ENCODE measurements around the gene DNAAF5. TPM values are rescaled to one million over a fixed set of nuclear protein-coding genes. Genes with fewer than 3 reads are reported as not detected.
"Not testable (repeated sequence)": the region's sequence is repeated elsewhere in the genome, so short reads cannot be mapped to it uniquely, and the experiment has no call there.

DNAAF5 gene
- total RNA-seq, 1 experiment from 2014 or later = 122 TPM

DNA sequence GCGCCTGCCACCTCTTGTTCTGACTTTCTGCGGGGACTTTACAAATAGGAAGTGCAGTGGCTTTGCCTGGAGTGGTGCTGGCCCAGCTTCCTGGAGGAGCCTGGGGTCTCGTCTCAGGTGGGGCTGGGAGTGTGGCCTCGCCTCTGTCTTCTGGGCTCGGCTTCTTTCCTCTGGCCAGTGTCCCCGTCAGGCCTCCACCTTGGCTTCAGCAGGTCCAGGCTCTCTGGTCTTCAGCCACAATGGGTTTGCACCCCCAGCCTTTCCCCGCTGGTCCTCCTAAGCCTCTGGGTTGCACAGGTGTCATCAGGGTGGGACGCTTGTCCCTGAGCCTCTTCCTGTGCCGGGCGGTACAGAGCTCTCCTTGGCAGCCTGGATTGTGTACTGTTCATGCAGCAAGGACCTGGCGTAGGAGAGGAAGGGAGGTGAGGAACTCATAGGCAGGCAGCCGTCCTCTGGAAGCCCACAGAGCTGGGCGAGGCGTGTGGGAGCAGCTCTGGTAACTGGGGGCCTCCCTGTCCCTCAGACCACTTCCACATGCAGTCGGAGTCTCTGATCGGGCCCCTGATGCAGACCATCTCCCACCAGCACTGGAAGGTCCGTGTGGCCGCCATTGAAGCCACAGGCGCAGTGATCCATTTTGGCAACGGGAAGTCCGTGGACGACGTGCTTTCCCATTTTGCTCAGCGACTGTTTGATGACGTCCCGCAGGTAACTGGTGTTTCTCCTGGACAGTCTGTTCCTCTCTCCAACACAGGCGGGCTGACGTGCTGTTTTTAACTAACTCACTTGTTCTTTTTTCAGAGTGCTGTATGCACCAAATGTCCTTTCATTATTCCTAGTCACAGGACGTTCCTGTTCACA lies 2.9 kb downstream of the DNAAF5 start:
- no peak for DNase-seq (ENCODE audit: low spot score)

DNA sequence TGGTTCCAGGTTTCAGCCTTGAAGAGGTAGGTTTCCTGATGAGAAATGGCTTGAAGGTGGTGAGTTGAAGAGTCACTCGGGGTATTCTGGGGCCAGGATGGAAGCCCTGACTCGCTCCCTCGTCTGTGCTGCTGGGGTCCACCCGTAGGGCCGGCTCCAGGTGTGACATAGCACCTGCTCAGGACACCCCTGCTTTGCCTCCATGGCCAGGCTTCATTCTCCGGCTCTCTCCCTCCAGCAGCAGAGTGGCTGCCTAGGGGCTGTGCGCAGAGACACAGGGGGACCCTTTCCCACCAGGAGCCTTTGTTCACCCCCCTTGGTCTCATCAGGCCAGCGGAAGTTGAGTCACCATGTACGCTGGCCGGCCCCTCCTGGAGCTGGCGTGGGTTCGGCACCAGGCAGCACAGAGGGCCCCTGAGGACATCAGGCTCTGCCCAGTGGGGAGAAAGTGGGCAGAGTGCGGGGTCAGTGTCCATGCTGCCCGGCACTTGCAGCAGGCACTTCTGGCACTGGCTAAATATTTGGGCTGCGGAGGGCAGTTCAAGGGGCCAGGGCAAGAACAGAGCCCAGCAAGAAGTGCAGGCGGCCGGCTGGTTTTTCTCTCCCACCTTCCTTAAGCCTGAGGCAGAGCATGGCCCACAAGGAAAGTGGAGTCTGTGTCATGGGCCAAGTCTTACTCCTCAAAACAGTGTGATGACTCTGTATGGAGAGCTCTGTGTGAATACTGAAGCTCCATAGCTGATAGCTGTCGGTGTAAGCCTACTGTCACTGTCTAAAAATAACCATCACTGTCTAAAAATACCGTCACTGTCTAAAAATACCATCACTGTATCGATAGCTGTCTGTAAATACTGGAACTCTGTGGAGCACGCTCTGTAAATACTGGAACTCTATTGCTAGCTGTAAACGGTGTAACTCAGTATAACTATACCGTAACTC lies 4.3 kb downstream of the DNAAF5 start:
- DNase-seq (ENCODE audit: low spot score) = no peak

DNA sequence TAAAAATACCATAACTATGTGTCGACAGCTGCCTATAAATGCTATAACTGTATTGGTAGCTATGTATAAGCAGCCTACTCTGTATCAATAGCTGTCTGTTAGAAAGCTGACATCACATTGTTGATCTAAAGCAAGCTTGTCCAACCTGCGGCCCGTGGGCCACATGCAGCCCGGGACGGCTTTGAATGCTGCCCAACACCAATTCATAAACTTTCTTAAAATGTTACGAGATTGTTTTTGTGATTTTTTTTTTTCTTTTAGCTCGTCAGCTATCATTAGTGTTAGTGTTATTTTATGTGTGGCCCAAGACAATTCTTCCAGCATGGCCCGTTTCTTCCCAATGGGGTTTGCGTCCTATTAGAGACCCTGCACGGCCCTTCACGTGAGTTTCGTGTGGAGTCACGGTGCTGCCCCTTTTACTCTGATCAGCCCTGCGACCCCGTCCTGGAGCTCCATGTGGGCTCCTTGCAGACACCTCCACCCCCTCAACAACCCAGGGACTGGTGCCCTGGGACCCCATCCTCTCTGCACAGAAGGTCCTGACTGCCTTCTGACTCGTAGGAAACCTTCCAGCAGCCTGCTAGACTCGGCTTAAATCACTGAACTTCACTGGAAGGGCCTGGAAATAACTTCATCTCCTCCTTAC lies 5.1 kb downstream of the DNAAF5 start:
- no peak for DNase-seq (ENCODE audit: low spot score)

DNA sequence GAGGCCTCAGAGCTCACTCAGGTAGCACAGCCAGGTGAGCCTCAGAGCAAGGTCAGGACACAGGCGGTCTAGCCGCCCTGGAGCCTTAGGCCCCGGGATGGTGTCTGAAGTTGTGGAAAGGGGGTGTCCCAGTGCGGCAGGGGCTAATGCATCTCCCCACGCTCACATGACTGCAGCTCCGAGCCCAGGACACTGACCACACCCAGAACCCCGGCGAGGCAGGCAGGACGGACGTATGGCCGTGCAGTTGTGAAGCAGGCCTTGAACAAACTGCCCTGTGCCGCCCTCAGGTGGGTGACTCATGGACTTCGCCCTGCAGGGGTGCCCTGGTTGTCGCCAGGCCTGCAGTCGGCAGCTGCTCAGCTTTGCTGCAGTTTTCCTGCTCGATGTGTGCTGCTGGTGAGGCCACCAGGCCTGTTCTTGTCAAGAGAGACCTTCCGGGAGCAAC lies 5.6 kb downstream of the DNAAF5 start:
- DNase-seq (ENCODE audit: low spot score) = peak; percentile 89

DNA sequence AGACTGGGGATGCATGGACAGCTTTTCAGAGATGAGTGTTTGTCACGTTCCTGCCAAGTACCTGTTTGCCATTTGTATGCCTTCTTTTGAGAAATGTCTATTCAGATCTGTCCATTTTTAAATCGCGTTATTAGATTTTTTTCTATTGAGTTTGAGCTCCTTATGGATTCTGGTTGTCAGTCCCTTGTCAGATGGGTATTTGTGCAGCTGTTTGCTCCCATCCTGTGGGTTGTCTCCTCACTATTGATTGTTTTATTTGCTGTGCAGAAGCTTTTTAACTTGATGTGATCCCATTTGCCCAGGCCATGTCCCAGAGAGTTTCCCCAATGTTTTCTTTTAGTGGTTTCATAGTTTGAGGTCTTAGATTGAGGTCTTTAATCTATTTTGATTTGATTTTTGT lies 6.1 kb downstream of the DNAAF5 start:
- DNase-seq (ENCODE audit: low spot score) = no peak

DNA sequence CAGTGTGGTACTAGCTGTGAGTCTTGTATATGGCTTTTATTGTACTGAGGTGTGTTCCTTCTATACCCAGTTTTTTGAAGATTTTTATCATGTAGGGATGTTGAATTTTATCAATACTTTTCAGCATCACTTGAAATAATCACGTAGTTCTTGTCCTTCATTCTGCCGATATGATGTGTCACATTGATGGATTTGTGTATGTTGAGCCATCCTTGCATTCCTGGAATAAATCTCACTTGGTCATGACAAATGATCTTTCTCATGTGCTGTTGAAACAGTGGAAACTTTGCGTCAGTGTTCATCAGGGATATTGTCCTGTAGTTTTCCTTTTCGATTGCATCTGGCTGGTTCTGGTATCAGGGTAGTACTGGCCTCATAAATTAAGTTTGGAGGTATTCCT lies 7.7 kb downstream of the DNAAF5 start:
- DNase-seq (ENCODE audit: low spot score) = no peak

DNA sequence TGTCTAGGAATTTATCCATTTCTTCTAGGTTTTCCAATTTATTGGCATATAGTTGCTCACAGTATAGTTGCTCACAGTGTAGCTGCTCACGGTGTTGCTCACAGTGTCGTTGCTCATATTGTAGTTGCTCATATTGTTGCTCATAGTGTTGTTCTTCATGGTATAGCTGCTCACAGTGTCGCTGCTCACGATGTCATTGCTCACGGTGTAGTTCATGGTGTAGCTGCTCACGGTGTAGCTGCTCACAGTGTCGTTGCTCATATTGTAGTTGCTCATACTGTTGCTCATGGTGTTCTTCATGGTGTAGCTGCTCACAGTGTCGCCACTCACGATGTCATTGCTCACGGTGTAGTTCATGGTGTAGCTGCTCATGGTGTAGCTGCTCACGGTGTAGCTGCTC lies 8.3 kb downstream of the DNAAF5 start:
- no peak for DNase-seq (ENCODE audit: low spot score)

DNA sequence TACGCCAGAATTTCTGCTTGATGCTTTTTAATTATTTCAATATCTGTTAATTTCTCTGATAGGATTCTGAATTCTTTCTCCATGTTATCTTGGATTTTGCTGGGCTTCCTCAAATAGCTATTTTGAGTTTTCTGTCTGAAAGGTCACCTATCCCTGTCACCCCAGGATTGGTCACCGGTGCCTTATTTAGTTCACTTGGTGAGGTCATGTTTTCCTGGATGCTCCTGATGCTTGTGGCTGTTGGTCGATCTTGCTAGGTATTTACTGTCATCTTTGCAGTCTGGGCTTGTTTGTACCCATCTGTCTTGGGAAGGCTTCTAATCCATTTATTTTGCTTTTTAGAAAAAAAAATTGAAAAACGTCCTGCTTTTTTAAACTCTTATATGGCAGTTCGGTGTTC lies 11.7 kb downstream of the DNAAF5 start:
- DNase-seq (ENCODE audit: low spot score) = no peak

DNA sequence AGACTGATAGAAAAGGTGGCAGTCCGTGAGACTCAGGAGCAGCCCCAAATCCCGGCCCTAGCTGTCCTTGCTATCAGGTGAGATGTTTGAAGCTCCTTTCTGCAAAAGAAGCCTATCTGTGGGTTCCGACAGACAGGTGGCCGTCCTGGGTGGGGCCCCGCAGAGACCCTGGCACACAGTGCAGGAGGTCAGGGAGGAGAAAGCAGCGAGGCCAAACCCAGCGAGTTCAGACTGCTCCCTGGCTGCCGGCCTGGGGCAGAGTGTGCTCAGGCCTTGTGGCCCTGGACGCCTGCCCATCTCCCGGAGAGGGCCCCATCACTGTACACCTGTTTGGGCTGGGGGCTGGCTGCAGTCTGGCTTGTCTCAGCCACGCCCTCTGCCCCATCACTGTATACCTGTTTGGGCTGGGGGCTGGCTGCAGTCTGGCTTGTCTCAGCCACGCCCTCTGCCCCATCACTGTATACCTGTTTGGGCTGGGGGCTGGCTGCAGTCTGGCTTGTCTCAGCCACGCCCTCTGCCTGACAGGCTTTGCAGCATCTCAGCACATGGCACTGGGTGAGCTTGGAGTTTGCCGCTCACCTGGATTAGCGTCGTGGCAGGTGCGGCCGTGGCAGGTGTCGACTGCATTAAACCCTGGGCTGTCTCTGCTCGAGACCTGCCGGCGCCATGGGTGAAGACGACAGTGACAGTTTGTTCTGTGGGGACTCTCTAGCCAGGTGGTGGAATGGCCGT lies 12.4 kb downstream of the DNAAF5 start:
- DNase-seq (ENCODE audit: low spot score) = no peak

DNA sequence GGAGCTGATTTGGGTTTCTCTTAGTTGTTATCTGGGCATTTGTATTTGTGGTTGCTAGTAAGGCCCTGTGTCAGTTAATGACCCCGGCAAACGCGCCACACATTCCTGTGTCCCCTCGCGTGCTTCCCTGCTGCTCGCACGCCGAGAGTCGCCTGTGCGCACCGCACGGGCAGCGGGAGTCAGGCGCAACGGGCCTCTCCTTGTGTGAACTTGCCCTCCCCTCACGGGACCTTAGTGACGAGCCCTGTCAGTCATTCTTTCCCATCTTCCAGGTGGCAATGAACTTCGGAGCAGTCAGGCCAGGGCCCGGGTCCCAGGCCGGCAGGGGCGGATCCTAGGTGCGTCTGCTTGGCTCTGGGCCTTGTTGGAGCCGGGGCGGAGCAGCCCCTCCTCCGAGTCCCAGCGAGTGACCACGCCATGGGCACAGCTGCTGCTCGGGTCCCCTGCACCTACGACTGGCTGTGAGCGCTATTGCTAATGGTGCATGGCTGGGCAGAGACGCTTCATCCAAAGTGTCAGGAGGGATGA lies 13.0 kb downstream of the DNAAF5 start:
- DNase-seq (ENCODE audit: low spot score) = no peak

DNA sequence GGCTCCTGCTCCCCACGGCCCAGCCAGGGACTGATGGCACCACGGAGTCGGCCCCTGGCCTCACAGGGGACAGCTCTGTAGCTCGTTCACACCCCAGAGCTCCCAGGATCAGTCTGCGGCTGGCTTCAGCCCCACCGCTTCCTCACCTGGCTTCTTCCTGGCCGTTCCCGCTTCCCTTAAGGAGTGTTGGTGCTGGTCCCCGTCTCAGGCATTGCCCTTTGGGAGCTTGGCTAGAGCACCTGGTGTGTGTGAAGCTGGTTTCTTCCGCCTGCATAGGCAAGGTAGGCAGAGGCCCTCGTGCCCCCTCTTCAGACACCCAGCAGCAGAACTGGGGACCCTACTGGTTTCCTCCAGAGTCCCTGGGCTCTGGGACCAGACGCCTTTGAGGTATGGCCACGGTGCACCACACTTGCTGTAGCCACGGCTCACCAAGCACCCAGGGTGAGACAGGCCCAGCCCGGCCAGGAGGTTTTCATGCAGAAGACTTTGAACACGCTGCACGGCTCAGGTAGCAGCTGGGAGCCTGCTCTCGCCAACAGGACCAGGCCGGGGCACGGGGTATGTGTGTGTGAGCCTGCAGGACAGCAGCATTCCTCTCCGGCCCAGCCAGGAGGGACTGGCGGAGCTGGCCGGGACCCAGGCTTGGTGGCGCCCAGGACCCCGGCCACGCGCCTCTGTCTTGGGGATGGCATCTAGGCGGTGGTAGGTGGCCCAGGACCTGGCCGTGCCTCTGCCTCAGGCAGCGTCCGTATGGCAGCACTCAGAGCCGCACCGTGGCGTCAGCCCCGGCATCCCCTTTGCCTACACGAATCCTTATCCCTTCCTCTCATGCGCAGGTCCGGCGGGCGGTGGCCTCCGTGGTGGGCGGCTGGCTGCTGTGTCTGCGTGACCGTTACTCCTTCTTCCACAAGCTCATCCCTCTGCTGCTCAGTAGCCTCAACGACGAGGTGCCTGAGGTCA lies 13.8 kb downstream of the DNAAF5 start:
- DNase-seq (ENCODE audit: low spot score) = no peak

DNA sequence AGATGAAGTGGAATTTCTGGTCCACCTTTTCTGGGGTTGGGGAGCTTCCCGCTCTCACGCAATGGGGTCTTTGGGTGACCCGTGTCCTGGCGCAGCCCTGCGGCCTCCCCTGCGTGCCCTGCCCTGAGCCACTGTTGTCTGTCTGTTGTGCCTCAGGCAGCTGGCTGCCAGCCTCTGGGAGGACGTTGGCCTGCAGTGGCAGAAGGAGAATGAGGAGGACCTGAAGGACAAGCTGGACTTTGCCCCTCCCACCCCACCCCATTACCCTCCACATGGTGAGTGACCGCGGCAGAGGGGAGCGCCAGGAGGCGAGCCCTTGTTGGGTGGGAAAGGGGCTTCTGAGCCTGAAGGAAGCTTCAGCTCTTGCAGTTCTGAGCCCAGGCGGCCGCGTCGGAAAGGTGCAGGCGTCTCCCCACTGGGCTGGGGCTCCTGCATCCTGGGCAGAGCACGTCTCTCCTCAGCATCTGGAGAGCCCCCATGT lies 14.7 kb downstream of the DNAAF5 start:
- no peak for DNase-seq (ENCODE audit: low spot score)

DNA sequence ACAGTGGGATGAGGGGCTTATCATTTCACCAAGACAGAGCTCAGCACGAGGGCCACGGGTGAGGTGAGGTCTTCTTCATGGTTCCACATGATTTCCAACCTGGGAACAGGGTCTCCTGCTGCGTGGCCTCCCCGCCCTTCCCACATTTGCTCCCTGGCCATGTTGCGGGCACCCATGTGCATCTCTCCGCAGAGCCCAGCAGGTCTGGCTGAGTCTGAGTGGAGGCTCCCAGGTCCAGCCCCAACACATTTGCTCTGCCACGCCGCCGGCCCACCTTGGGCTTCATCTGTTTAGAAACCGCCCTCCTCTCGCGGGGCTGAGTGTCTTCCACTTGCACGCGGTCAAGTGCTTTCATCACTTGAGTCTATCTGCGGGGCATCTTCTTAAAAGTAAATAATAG lies 15.4 kb downstream of the DNAAF5 start:
- DNase-seq (ENCODE audit: low spot score) = no peak

DNA sequence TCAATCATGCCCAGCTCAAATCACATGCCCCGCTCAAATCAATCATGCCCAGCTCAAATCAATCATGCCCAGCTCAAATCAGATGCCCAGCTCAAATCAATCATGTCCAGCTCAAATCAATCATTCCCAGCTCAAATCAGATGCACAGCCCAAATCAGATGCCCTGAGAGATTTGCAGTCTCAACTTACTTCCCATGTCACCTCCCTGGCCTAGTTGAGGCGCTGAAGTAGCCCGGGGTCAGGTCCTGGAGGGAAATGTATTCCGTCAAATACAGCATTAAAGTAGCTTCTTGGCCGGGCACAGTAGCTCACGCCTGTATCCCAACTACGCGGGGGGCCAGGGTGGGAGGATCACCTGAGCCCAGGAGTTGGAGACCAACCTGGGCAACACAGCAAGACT lies 16.3 kb downstream of the DNAAF5 start:
- DNase-seq (ENCODE audit: low spot score) = no peak

DNA sequence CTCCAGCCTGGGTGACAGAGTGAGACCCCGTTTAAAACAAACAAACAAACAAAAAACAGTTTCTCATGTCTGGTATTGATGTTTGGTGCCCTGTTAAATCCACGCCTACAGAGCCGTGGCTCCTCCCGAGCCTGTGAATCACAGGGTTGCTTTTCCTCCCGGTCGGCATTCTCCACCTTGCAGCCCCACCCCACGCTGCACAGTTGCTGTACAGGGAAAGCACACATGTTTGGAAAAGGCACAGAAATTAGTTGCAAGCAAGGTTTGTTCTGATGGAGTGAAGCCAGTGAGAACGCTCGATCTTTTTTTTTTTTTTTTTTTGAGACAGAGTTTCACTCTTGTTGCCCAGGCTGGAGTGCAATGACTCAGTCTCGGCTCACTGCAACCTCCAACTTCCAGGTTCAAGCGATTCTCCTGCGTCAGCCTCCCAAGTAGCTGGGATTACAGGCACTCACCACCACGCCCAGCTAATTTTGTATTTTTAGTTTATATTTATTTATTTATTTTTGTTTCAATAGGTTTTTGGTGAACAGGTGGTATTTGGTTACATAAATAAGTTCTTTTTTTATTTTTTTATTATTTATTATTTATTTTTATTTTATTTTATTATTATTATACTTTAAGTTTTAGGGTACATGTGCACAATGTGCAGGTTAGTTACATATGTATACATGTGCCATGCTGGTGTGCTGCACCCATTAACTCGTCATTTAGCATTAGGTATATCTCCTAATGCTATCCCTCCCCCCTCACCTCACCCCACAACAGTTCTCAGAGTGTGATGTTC lies 17.0 kb downstream of the DNAAF5 start:
- peak; percentile 14 for DNase-seq (ENCODE audit: low spot score)

DNA sequence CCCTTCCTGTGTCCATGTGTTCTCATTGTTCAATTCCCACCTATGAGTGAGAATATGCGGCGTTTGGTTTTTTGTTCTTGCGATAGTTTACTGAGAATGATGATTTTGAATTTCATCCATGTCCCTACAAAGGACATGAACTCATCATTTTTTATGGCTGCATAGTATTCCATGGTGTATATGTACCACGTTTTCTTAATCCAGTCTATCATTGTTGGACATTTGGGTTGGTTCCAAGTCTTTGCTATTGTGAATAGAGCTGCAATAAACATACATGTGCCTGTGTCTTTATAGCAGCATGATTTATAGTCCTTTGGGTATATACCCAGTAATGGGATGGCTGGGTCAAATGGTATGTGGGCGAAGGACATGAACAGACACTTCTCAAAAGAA lies 17.6 kb downstream of the DNAAF5 start:
- not testable (repeated sequence) for DNase-seq (ENCODE audit: low spot score)

DNA sequence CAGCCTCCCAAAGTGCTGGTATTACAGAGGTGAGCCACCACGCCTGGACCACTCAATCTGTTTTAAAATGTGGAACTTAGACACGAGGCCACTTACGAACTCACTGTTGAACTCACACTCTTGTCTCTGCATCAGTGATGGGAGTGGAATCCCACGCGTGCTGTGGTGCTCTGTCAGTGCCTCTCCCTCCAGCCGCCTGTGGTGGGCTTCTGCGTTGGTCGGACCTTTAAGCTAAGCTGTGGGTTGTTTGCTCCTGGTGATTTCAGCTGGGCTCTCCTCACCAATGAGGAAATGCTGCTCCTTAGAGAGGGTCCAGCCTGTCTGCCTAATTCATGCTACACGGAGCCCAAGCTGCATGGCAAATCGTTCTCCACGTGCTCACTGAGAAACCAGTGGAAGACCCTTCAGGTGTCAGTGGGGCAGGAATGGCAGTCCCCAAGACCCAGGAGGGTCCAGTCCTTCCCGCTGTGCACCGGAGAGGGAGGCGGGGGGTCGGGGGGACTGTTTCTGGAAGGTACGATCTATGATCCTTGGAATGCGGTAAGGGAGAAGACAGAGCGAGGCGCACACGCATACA lies 18.4 kb downstream of the DNAAF5 start:
- DNase-seq (ENCODE audit: low spot score) = no peak

DNA sequence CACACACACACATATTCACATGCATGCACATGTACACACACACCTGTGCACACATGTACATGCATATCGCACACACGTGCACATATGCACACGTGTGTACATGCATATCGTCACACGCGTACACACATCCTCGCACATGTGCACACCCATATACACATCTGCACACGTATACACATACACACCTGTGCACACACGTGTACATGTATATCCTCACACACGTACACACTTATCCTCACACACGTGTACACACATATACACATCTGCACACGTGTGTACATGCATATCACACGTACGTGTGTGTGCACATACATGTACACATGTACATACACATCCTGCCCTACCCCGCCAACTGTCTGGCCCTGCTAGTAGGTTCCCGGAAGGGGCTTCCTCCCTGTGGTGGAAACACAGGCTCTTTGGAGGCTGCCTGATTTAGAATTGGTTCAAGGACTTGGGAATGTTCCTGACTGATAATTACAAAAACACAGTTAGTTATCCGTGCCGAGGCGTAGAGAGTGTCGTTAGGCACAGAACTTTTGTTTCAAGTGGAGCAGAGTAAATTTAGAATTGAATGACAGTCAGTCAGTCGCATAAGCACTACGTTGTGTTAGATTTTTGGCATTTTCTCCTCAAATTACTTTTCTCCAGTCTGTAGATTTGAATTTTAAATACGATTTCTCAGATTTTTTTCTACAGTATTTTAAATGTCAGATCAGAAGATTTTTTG lies 19.1 kb downstream of the DNAAF5 start:
- DNase-seq (ENCODE audit: low spot score) = no peak

Measured in HT-29 (cell line).